ENCODE results near the gene RALBP1. TPM values are rescaled to one million over a fixed set of nuclear protein-coding genes. Genes with fewer than 3 reads are reported as not detected.

The RALBP1 gene
- total RNA-seq, 3 donors from 2014 or later = 67.2 to 91.2 (median 82.2) TPM

DNA sequence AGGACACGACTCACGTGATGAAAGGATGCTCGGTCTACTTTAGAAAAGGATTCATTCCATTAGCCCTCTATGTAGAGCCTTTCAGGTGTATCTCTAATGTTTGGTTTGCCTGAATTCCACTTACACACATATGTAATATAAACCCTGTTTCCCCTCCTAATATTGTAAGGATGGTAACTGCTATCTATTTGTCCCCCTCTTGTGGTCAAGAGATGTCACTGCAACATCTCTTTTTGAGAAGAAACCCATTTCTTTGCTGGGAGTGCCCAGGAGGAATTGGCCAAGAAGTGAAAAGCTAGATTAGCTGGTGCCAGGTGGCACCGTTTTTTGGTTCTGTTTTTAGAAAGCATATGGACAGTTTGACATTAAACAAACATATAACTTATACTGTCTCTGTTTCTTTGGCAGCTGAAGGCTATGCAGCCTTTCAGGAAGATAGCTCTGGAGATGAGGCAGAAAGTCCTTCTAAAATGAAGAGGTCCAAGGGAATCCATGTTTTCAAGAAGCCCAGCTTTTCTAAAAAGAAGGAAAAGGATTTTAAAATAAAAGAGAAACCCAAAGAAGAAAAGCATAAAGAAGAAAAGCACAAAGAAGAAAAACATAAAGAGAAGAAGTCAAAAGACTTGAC, 41.2 kb downstream of the RALBP1 start:
- H3K27me3 ChIP-seq = no peaks in the 10 kb centered on the region
- no peak overlapping the region for H3K27ac ChIP-seq
- no peaks in the 10 kb centered on the region for H3K4me1 ChIP-seq
- H3K4me3 ChIP-seq = no peak overlapping the region
- TF ChIP-seq, protein P1, sequence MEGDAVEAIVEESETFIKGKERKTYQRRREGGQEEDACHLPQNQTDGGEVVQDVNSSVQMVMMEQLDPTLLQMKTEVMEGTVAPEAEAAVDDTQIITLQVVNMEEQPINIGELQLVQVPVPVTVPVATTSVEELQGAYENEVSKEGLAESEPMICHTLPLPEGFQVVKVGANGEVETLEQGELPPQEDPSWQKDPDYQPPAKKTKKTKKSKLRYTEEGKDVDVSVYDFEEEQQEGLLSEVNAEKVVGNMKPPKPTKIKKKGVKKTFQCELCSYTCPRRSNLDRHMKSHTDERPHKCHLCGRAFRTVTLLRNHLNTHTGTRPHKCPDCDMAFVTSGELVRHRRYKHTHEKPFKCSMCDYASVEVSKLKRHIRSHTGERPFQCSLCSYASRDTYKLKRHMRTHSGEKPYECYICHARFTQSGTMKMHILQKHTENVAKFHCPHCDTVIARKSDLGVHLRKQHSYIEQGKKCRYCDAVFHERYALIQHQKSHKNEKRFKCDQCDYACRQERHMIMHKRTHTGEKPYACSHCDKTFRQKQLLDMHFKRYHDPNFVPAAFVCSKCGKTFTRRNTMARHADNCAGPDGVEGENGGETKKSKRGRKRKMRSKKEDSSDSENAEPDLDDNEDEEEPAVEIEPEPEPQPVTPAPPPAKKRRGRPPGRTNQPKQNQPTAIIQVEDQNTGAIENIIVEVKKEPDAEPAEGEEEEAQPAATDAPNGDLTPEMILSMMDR (IDR thresholded peaks at IDR 0.05) = peak; percentile 67 to 76 (median 68)
- no peak for TF ChIP-seq POLR2A (IDR thresholded peaks at IDR 0.05)
- no peak for TF ChIP-seq POLR2AphosphoS5 (IDR thresholded peaks at IDR 0.05)
- H3K9me3 ChIP-seq = no peaks in the 10 kb centered on the region
- H3K36me3 ChIP-seq = no peaks in the 10 kb centered on the region
- intact Hi-C loops (cut with DNase I; ENCODE audit: low total_unique reads) = no loop called here
- DNase-seq (ENCODE audit: low spot score in 2 of 2) = no peak

DNA sequence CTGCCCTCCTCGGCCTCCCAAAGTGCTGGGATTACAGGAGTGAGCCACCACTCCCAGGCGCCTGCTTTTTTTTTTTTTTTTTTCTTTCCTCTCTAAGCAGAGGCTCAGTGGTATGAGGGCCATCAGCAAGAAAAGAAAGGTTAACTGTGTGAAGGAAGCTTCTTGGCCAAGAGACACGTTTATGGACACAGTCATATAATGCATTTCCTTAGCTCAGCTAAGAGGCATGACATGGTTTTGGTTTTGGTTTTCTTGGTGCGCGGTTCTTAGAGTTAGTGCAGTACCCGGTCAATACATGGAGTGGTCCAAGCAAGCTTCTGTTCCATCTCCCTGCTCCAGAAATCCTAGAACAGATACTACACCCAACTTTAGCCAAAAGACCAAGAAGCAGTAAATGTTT, 42.6 kb downstream of the RALBP1 start:
- Histone ChIP-seq H3K27me3 (no peaks in the 10 kb centered on the region), H3K27ac (no peak overlapping the region), H3K4me3 (no peak overlapping the region), H3K36me3 (no peaks in the 10 kb centered on the region), H3K4me1 (no peaks in the 10 kb centered on the region), H3K9me3 (no peaks in the 10 kb centered on the region)
- intact Hi-C loops (cut with DNase I; ENCODE audit: low total_unique reads) = no loop called here
- no peak for DNase-seq (ENCODE audit: low spot score in 2 of 2)
- no peak for TF ChIP-seq POLR2AphosphoS5 (IDR thresholded peaks at IDR 0.05)
- TF ChIP-seq, protein P1 (IDR thresholded peaks at IDR 0.05) = no peak
- no peak for TF ChIP-seq POLR2A (IDR thresholded peaks at IDR 0.05)

DNA sequence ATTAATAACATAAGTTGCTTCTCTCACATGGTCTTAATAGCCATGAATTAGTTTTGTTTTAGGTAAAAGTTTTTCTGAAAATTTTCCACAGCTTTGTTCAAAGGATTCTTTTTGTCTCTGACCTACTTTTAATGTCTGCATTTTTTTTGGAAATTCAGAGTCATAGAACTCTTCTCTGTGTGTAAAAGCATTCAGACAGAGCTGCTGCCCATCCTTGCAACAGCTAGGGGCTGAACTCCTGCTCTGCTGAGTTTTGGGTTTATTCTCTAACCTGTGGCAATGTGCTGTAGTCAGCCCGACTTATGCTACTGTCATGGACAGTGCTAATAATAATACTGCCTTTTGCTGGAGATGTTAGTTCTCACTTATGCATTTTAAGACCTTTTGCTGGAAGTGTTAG, 44.1 kb downstream of the RALBP1 start:
- Histone ChIP-seq H3K36me3 (no peaks in the 10 kb centered on the region), H3K4me1 (no peaks in the 10 kb centered on the region), H3K27ac (no peak overlapping the region), H3K4me3 (no peak overlapping the region), H3K9me3 (no peaks in the 10 kb centered on the region), H3K27me3 (no peaks in the 10 kb centered on the region)
- intact Hi-C loops (cut with DNase I; ENCODE audit: low total_unique reads) = no loop called here
- TF ChIP-seq, protein P1 (IDR thresholded peaks at IDR 0.05) = no peak
- TF ChIP-seq POLR2AphosphoS5 (IDR thresholded peaks at IDR 0.05) = no peak
- TF ChIP-seq POLR2A (IDR thresholded peaks at IDR 0.05) = no peak
- DNase-seq (ENCODE audit: low spot score in 2 of 2) = no peak

DNA sequence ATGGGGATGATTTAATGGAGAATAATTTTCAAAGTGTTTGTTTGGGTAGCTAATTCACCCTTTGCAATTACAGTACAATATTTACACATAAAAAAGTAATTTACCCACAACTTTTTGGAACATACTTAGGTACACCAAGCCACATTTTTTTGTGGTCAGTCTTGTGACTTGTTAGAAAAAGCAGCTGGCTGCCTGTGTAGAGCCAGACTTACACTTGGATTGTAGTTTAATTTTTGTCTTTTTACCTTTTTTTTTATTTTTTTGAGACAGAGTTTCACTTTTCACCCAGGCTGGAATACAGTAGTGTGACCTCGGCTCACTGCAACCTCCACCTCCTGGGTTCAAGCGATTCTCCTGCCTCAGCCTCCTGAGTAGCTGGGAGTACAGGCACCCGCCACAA, 45.4 kb downstream of the RALBP1 start:
- H3K4me1 ChIP-seq = no peaks in the 10 kb centered on the region
- H3K4me3 ChIP-seq = no peak overlapping the region
- H3K27me3 ChIP-seq = no peaks in the 10 kb centered on the region
- intact Hi-C loops (cut with DNase I; ENCODE audit: low total_unique reads) = no loop called here
- no peak for DNase-seq (ENCODE audit: low spot score in 2 of 2)
- no peak overlapping the region for H3K27ac ChIP-seq
- H3K9me3 ChIP-seq = no peaks in the 10 kb centered on the region
- no peak for TF ChIP-seq POLR2A (IDR thresholded peaks at IDR 0.05)
- TF ChIP-seq, protein P1 (IDR thresholded peaks at IDR 0.05) = no peak
- H3K36me3 ChIP-seq = no peaks in the 10 kb centered on the region

DNA sequence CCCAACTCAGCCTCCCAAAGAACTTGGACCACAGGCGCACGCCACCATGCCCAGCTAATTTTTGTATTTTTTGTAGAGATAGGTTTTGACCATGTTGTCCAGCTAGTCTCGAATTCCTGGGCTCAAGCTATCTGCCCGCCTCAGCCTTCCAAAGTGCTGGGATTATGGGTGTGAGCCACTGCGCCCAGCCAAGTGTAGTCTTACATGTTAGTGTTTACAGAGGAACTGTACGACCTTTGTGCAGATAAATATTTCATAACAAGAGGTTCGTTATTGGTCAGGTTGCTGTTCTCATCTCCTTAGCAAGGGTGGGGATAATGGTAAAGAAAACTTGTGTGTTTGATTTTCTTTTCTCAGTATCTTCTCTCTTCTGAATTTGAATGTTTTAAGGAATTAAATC, 46.5 kb downstream of the RALBP1 start:
- H3K36me3 ChIP-seq = no peaks in the 10 kb centered on the region

More for the DNA sequence above, 46.5 kb downstream of the RALBP1 start:
- Histone ChIP-seq H3K4me1 (no peaks in the 10 kb centered on the region), H3K27me3 (no peaks in the 10 kb centered on the region), H3K4me3 (no peak overlapping the region), H3K27ac (no peak overlapping the region), H3K9me3 (no peaks in the 10 kb centered on the region)
- intact Hi-C loops (cut with DNase I; ENCODE audit: low total_unique reads) = no loop called here
- no peak for DNase-seq (ENCODE audit: low spot score in 2 of 2)
- no peak for TF ChIP-seq POLR2AphosphoS5 (IDR thresholded peaks at IDR 0.05)
- TF ChIP-seq, protein P1 (IDR thresholded peaks at IDR 0.05) = no peak
